ENCODE measurements around the gene KPNA6.
"Not testable (repeated sequence)": the region's sequence is repeated elsewhere in the genome, so short reads cannot be mapped to it uniquely, and the experiment has no call there.

The KPNA6 gene

DNA sequence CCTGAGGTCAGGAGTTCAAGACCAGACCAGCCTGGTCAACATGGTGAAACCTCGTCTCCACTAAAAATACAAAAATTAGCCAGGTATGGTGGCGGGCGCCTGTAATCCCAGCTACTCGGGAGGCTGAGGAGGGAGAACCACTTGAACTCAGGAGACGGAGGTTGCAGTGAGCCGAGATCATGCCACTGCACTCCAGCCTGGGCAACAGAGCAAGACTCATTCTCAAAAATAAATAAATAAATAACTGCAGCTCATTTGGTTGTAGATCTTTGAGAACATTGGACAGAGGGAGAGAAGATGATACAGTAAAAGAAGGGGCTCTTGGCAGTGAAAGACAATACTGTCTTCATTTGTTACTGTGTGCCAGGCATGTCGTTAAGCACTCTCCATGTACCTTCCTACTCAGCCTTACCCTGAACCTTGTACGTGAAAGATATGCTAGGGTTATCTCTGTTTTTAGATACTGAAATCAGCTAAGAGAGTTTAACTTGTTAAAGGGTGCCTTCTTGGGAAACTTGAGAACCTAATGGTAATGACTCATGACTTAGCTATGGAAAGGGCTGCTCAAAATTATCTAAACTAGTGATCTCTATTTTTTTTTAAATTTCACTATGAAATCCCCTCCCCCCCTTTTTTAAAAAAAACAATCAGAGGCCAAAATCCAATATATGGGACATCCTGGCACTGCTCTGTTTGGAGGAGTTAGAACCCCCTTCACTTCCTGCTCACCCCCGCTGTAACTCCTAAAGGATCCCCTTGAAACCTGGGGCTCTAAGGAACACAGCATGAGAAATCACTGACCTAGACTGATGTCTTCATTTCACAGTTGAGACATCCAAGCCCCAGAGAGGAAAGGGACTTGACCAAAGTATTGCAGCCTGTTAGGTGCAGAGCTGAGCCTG, 6.8 kb upstream of the KPNA6 start:
- no peak for DNase-seq

DNA sequence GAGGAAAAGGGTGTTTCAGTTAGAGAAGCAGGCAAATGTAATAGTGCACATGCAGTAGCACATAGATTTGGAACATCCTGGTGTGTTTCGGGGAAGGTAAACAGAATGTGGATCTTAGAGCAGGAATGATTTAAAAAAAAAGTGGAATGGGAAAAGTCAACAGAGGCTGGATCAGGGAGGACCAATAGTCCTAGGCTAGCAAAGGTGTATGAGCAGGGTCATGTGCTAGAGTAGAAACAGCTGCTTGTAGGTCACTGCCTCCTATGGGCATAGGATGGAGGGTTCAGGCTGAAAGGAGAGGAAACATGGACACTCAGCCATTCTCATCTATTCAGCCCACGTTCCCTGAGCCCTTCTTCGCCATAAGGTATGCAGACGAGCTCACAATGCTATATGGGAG, 3.7 kb upstream of the KPNA6 start:
- DNase-seq = no peak

DNA sequence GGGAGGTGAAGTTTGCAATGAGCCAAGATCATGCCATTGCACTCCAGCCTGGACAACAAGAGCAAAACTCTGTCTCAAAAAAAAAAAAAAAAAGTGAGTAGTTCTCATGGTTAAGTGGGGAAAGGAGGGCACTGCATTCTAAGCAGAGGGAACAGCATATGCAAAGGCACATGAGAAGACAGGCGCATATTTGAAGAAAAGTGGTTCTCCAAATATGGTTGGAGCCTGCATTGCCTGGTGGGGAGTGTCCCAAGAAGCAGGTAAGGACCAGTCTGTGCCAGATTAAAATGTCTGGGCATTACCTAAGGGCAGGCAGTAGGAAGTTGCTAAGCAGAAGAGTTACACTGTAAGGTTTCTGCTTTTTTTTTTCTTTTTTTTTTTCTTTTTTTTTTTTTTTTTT, 2.5 kb upstream of the KPNA6 start:
- DNase-seq = no peak

DNA sequence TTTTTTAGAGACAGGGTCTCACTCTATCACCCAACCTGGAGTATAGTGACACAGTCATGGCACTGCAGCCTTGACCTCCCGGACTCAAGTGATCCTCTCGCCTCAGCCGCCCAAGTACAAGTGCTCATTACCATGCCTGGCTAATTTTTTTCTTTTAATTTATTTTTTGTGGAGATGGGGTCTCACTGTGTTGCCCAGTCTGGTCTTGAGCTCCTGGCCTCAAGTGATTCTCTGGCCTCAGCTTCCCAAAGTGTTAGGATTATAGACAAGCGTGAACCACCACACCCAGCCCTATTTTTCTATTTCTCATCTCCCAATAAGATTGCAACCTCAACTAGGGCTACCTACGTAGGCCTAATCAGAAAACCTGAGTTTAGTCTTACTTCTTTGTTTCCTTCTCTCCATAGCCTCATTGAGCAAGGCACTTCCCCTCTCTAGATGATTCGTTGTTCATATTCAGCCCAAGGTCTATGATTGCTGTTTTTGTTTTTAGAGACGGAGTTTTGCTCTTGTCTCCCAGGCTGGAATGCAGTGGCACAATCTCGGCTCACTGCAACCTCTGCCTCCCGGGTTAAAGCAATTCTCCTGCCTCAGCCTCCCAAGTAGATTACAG, 1.1 kb upstream of the KPNA6 start:
- DNase-seq = no peak

DNA sequence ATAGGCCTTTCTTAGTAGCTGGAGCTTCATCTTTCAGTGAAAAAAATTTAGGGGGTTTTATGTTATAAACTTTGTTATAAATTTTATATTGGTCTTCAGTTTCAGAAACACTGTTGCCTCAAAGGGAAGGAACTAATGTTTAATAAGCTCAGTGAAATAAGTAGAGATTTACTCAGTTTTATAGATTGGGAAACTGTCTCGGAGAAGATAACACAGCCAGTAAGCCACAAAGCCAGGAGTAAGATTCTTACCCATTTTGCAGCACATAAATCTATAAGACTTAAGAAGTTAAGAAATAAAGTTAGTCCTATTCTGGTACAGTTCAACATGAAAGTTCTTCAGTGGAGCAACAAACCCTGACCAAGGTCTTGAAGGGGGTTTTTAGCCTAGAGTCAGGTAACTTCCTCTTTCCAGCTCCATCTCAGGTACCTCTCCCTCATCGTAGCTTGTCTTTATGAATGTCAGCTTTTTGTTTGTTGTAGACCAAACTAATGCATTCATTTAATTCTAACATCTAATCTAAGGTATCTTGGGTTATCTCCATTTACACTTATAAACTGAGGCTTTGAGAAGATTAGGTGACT, 3.3 kb downstream of the KPNA6 start:
- DNase-seq = no peak

DNA sequence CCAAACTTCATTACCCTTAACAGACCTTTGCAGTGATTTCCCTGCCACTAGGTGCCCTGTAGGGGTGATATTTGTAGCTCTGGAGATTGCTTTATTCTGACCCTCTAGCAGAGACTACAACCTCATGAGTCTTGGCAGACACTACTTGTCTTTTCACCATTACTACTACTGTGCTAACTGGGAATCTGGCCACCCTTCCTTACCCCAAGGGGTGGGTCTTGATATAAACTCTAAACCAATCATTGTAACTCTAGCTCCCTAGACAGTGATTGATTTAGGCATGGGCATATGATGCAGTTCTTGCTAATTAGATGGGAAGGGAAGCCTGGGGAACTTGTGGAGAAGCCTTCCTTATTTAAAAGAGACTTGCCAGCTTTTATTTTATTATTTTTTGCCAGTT, 3.9 kb downstream of the KPNA6 start:
- no peak for DNase-seq

DNA sequence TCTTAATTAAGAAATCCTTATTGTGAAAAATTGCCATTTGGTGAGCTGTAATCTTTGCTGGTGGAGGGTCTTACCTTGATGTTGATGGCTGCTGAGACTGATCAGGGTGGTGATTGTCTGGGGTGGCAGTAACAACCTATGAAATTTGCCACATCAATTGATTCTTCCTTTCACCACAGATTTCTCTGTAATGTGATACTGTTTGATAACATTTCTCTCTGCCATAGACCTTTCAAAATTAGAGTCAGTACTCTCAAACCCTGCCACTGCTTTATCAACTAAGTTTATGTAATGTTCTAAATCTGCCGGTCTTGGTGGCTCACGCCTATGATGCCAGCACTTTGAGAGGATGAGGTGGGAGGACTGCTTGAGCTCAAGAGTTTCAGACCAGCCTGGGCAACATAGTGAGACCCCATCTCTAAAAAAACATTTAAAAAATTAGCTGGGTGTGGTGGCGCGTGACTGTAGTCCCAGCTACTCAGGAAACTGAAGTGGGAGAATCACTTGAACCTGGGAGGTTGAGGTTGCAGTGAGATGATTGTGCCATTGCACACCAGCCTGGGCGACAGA, 5.0 kb downstream of the KPNA6 start:
- no peak for DNase-seq

DNA sequence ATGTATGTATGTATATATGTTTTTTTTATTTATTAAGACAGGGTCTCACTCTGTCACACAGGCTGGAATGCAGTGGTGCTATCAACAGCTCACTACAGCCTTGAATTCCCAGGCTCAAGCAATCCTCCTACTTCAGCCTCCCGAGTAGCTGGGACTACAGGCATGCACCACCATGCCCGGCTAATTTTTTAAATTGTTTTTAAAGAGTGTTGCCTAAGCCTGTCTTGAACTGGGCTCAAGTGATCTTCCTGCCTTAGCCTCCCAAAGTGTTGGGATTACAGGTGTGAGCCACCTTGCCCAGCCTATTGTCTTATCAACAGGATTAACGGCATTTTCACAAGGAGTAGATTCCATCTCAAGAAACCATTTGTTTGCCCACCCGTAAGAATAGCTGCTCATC, 5.6 kb downstream of the KPNA6 start:
- DNase-seq = not testable (repeated sequence)

DNA sequence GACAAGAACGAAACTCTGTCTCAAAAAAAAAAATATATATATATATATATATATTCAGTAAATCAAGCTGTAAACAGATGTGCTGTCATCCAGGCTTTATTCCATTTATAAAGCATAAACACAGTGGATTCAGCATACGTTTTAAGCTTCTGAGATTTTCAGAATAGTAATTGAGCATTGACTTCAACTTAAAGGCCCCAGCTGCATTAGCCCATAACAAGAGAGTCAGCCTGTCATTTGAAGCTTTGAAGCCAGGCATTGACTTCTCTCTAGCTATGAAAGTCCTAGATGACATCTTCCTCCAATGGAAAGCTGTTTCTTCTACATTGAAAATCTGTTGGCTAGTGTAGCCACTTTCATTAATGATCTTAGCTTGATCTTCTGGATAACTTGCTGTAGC, 6.6 kb downstream of the KPNA6 start:
- DNase-seq = no peak

DNA sequence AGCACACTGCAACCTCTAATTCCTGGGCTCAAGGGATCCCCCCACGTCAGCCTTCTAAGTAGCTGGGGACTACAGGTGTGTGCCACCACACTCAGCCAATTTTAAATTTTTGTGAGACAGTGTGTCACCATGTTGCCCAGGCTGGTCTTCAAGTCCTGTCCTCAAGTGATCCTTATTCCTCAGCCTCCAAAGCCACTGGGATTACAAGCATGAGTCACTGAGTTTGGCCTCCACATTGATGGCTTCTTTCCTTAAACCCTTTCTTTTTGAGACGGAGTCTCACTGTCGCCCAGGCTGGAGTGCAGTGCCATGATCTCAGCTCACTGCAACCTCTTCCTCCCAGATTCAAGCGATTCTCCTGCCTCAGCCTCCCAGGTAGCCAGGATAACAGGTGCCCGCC, 7.6 kb downstream of the KPNA6 start:
- DNase-seq = no peak

DNA sequence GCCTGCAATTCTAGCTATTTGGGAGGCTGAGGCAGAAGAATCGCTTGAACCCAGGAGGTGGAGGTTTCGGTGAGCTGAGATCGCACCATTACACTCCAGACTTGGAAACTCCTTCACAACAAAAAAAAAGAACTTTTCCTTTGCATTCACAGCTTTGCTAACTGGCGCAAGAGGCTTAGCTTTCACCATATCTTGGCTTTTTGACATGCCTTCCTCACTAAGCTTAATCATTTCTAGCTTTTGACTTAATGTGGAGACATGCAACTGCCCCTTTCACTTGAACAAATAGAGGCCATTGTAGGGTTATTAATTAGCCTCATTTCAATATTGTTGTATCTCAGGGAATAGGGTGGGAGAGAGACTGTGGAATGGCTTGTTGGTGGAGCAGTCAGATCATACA, 8.7 kb downstream of the KPNA6 start:
- no peak for DNase-seq

DNA sequence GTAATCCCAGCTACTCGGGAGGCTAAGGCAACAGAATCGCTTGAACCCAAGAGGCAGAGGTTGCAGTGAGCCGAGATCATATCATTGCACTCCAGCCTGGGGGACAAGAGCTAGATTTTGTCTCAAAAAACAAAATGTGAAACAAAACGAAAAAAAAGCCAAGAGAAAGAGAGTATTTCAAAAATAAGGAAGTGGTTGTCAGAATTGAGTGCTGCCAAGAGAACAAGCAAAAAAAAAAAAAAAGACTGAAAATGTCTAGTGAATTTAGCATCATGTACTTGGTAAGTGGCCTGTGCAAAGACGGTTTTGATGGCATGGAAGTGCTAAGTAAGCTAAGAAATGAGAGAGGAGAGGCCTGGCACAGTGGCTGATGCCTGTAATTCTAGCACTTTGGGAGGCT, 14.3 kb downstream of the KPNA6 start:
- no peak for DNase-seq

DNA sequence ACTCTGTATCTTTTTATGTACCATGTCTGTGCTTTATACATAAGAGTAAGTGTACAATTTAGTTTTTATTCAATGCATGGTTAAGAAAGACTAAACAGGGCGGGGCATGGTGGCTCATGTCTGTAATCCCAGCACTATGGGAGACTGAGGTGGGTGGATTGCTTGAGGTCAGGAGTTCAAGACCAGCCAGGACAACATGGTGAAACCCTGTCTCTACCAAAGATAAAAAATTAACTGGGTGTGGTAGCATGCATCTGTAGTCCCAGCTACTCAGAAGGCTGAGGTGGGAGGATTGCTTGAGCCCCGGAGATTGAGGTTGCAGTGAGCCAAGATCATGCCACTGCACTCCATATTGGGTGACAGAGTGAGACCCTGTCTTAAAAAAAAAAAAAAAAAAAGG, 15.5 kb downstream of the KPNA6 start:
- not testable (repeated sequence) for DNase-seq

DNA sequence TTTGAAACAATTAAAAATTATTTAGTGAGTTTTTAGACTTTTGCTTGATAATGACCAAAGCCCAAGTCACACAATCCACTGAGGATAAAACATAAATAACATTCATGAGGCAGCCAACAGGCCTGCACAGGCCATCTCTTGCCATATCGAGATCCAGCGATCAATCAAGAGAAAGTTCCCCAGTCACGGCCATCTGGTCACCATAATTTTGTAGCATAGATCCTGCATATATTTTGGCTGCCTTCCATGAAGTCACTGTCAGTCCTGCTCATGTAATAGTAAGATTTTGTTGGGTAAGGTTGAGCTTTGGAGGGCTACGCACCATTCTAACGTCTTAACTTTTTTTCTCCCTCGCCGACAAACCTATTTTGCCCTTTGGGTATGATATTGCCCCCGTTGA, 17.5 kb downstream of the KPNA6 start:
- DNase-seq = no peak

DNA sequence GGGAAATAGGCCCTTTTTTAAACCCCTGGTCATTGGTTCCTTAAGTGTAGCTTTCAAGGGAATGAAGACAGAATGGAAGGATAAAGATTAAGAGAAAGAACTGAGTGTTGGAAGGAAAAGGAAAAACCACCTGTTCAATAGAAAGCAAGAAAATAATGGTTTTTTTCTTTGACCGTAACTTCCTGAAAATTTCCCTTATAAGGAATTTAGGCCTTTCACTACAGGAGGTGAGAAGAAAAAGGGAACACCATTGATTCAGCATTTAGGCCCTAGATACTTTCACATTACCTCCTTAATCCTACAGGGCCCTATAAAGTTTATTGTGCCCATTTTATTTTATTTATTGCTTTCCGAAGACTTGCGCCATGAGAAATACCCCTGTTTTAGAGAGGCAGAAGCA, 18.9 kb downstream of the KPNA6 start:
- DNase-seq = no peak

DNA sequence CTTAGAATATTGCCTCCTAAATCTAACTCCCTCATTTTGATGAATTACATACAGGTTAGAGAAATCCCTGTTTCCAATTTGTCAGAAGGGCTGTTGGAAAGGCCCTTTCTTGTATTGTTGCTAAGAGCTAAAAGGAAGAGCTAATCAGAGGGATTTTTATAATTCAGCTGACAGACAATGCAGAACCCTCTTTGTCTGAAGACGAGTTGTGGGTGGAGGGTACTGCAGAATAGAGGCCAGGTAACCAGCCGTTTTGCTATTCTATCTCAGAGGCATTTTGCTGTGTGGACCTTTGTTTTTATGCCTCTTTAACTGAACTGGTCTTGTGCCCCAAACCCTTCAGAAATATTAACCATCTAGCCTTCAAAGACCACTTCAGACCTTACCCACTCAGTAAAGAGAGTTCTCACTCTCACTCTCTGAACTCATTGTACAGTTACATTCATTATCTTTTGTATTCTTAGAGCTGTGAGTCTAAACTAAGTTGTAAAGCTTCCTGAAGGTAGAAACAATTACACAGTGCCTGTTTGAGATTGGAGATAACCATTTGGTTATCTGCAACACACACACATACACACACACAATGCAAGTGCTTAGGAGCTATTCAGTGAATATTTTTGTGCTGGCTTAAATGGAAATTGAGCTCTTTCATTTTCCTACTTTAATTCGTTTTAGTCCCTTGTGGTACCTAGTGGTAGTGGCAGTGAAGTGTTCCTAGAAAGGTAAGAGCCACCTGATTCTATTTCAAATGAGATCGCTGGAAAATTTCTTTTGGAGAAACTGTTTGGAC, 19.7 kb downstream of the KPNA6 start:
- no peak for DNase-seq

DNA sequence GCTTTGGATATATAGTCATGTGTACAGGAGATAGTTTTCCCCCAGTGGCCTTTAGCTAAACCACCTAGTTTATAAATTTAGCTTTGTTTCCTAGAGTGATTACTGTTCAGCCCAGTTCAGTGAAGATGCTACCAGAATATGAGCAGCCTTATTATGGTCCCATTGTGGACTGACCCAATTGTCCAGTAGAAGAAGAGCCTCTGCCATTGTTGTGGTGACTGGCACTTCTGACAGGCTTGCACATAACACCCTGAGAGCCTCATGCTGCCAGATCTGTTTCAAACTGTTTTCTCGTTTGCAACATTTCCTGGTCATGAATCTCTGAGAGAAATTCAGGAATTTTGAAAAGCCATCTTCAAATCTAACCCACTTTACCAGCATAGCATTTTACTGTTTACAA, 20.6 kb downstream of the KPNA6 start:
- no peak for DNase-seq

DNA sequence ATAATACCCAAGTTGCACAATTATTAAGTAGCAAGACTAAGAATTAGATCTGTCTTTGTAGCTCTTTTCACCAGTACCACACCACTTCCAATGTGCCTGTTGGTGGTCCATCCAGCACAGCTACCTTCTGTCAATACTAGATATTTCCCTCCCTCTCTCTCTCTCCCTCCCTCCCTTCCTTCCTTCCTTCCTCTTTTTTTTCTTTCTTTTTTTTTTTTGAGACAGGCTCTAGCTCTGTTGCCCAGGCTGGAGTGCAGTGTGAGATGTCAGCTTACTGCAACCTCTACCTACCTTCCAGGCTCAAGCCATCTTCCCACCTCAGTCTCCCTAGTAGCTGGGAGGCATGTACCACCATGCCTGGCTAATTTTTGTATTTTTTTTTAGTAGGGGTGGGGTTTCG, 21.1 kb downstream of the KPNA6 start:
- no peak for DNase-seq

DNA sequence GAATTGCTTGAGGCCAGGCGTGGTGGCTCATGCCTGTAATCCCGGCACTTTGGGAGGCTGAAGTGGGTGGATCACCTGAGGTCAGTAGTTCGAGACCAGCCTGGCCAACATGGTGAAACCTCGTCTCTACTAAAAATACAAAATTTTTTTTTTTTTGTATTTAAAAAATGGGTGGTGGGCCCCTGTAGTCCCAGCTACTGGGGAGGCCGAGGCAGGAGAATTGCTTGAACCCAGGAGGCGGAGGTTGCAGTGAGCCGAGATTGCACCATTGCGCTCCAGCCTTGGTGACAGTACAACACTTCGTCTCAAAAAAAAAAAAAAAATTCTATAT, 26.1 kb downstream of the KPNA6 start:
- not testable (repeated sequence) for DNase-seq

DNA sequence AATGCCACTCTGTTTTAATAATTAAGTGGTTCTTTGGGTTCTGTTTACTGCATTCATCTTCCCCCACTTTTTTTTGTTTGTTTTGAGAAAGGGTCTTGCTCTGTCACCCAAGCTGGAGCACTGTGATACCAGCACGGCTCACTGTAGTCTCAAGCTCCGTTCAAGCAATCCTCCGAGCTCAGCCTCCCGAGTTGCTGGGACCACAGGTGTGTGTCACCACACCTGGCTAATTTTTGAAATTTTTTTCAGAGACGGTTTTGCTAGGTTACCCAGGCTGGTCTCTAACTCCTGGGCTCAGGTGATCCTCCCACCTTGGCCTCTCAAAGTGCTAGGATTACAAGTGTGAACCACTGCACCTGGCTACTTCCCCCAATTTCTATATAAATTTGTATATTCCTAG, 29.3 kb downstream of the KPNA6 start:
- DNase-seq = no peak

DNA sequence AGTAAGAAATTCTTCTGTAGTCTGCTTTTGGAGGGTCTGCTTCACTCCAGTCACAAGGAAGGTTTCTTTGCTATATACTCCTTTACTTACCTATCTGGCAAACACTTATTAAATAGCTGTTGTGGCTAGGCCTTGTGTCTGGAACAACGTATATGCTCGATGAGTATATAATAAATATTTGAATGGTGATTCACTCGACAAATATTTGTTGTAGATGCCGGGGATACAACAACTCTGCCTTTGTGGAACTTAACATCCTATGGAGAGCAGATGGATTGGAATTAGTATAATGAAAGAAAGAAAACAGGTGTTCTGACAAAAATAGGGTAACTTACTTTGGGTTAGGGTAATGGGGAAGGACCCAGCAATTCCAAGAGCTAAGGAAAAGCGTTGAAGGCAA, 31.1 kb downstream of the KPNA6 start:
- peak; percentile 7 for DNase-seq

DNA sequence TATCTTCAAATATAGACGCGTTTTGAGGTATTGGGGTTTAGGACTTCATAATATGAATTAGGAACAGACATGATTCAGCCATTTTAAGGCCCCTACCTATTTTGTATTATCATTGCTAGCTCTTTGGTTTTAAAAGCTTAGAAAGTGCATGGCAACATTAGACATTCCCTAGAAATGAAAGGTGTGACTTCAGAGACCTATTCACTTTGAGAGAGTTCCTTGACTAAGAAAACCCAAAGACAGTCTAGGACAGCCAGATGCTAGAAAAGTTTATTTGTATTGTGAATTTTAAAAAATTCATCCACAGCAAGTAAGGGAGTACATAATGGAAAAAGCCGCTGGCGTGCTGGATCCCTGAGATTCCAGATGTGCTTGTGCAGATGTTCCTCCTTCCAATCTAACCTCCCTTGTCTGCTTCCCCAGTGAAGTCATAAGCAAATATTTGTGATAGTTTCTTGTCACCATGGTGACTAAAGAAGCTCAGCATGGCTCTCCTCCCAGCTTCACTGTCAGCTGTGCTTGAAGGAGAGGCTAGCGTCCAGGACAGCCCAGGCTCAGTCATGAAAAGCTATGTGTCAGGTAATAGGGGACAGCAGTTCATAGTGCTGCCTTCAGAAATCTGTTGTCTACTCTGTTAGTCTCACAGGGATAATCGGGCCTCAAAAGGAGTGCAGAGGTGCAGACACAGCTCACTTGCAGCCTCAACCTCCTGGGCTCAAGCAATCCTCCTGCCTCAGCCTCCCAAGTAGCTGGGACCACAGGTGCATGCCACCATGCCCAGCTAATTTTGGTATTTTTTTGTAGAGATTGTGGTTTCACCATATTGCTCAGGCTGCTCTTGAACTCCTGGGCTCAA, 34.8 kb downstream of the KPNA6 start:
- DNase-seq = peak; percentile 62

Data from NCI-H146 (cell line).